Skeletal muscle cell (primary cell): ENCODE measurements around the gene AUNIP.
A peak's percentile ranks its signal among the peaks of the same experiment; 100 is the strongest.

Experiments
- DNase-seq: peaks from one replicate; pipeline ENCODE4 v3.0.0-alpha.2; 2010; ENCODE audit warnings: low read depth
- H3K4me3 ChIP-seq: 2 replicates; pipeline ENCODE4 v1.5.1; 2011; ENCODE audit warnings: low read depth, mild to moderate bottlenecking, control low read depth, low read length, moderate library complexity

AUNIP gene

GRCh38 chr1:25890239-25891034 is 31.2 kb upstream of the AUNIP start:
- H3K4me3 ChIP-seq = no peak overlapping the region
- DNase-seq = no peak

GRCh38 chr1:25889470-25889869 is 30.2 kb upstream of the AUNIP start:
- H3K4me3 ChIP-seq = no peak overlapping the region
- DNase-seq = no peak

GRCh38 chr1:25888426-25888987 is 29.2 kb upstream of the AUNIP start:
- H3K4me3 ChIP-seq = no peak overlapping the region
- no peak for DNase-seq

GRCh38 chr1:25885602-25886001 is 26.3 kb upstream of the AUNIP start:
- no peak for DNase-seq

GRCh38 chr1:25881266-25881665 is 22.0 kb upstream of the AUNIP start:
- H3K4me3 ChIP-seq = no peak overlapping the region
- no peak for DNase-seq

More at GRCh38 chr1:25885602-25886001, 26.3 kb upstream of the AUNIP start:
- H3K4me3 ChIP-seq = no peak overlapping the region

- no peak overlapping the region for H3K4me3 ChIP-seq
- DNase-seq = no peak
Measured at GRCh38 chr1:25880518-25880917, 21.3 kb upstream of the AUNIP start.

- no peak for DNase-seq
- H3K4me3 ChIP-seq = no peak overlapping the region
Measured at GRCh38 chr1:25879675-25880074, 20.4 kb upstream of the AUNIP start.

GRCh38 chr1:25878690-25879089 is 19.4 kb upstream of the AUNIP start:
- DNase-seq = no peak
- no peak overlapping the region for H3K4me3 ChIP-seq

- no peak for DNase-seq
- no peak overlapping the region for H3K4me3 ChIP-seq
Measured at GRCh38 chr1:25877155-25877554, 17.9 kb upstream of the AUNIP start.

GRCh38 chr1:25876693-25877077 is 17.4 kb upstream of the AUNIP start:
- no peak for DNase-seq
- H3K4me3 ChIP-seq = no peak overlapping the region

- peak overlapping the region; percentile 62 for H3K4me3 ChIP-seq
- DNase-seq = no peak
Measured at GRCh38 chr1:25875856-25876692, 16.8 kb upstream of the AUNIP start.

GRCh38 chr1:25875154-25875855 is 16.0 kb upstream of the AUNIP start, which contains the start of gene PAQR7:
Gene PAQR7 (minus strand): TSS chr1:25875708. CDS start chr1:25863839, 11,869 bp downstream.
- peak within 1 kb of the TSS; percentile 62 for H3K4me3 ChIP-seq
- peak; percentile 52 for DNase-seq

GRCh38 chr1:25874635-25875153 is 15.4 kb upstream of the AUNIP start:
- DNase-seq = no peak
- H3K4me3 ChIP-seq = peak overlapping the region; percentile 62

GRCh38 chr1:25874209-25874608 is 15.0 kb upstream of the AUNIP start:
- no peak for DNase-seq
- peak overlapping the region; percentile 62 for H3K4me3 ChIP-seq

GRCh38 chr1:25873120-25873519 is 13.9 kb upstream of the AUNIP start:
- H3K4me3 ChIP-seq = no peak overlapping the region
- no peak for DNase-seq

GRCh38 chr1:25872713-25873112 is 13.5 kb upstream of the AUNIP start:
- no peak for DNase-seq
- no peak overlapping the region for H3K4me3 ChIP-seq

GRCh38 chr1:25871704-25872494 is 12.6 kb upstream of the AUNIP start:
- no peak for DNase-seq
- no peak overlapping the region for H3K4me3 ChIP-seq

- no peak overlapping the region for H3K4me3 ChIP-seq
- no peak for DNase-seq
Measured at GRCh38 chr1:25871086-25871703, 11.9 kb upstream of the AUNIP start.
